GM19438 (cell line): ENCODE results near the gene LMX1A.

Experiments used
- ATAC-seq: cut with Tn5 transposase; IDR thresholded peaks from one replicate; pipeline ENCODE4 v1.9.1; 2021; ENCODE audit warnings: low read depth; ENCODE audit not compliant: unreplicated experiment

The LMX1A gene

DNA sequence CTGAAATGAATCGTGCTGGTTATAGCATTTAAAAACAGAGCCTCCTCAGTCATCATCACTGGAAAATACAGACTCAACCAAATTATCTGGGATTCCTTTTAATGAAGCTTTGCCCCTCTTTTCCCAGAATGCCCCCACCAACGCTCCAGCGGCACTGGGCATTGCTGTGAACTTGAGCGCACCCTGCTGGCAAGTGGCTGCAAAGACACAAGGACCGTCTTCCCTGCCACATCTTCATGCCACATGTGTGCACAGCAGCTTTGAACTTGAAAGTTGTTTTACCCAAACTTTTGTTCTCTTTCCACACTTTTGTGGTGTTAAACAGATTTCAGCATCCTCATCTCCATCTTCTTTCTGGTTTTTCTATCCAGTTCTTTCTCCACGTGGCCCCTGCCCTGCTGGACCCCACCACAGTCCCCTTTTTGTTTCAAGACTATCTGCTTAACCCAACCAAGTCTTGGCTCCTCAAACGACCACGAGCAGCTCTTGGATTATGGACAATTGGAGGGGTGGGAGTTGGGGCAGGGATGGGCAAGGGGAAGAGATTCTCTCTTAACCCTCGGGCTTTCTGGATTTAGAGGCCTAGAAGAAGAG lies 12.8 kb upstream of the LMX1A start:
- ATAC-seq: no peak

- peak; percentile 68 for ATAC-seq
Measured at GRCh38 chr1:165367375-165367993, 11.0 kb upstream of the LMX1A start.

- ATAC-seq: no peak
Measured at GRCh38 chr1:165365341-165365740, 8.8 kb upstream of the LMX1A start.

DNA sequence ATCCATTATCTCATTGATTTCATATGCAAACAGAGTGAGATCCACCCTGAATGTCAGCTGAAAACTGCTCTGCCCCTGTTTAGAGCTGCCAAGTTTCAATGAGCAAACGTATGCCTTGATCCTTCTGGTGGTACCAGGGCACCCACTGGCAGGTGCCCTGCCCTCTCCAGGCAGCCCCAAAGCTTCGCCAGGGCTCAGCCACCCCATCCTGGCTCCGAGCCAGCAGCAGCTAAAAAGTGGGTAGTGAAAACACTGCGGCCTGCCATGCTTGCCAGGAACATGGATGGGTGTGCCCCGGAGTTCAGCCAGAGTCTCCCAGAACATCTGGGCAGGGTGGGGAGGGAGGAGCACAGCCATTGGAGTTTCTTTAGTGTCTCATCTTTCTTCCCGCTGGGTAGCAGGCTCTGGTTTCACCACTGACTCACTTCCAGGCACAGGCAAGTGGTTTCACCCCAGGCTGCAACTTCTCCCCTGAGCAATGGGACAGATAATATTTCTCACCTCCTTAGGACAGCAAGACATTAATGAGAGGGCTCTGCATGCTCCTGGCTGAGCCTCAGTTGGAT lies 8.1 kb upstream of the LMX1A start:
- no peak for ATAC-seq

DNA sequence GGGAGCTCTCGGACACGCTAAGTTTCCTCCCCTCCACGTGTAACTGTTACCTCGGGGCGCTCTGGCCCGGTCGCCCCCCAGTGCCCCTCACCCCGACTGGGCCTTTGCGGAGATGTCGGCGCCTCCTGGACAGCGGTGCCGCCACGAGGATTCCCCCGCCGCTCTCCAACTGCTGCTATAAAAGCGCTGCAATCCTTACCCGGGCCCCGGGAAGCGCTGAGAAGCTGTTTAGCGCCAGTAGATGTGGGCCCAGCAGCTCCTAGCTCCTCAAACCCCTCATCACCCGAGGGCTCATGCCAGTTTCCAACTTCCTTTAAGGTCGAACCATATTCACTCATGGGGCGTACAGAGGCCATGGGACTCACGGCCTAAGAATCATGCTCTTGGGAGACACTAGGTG lies 361 bp upstream of the LMX1A start:
- ATAC-seq: no peak

DNA sequence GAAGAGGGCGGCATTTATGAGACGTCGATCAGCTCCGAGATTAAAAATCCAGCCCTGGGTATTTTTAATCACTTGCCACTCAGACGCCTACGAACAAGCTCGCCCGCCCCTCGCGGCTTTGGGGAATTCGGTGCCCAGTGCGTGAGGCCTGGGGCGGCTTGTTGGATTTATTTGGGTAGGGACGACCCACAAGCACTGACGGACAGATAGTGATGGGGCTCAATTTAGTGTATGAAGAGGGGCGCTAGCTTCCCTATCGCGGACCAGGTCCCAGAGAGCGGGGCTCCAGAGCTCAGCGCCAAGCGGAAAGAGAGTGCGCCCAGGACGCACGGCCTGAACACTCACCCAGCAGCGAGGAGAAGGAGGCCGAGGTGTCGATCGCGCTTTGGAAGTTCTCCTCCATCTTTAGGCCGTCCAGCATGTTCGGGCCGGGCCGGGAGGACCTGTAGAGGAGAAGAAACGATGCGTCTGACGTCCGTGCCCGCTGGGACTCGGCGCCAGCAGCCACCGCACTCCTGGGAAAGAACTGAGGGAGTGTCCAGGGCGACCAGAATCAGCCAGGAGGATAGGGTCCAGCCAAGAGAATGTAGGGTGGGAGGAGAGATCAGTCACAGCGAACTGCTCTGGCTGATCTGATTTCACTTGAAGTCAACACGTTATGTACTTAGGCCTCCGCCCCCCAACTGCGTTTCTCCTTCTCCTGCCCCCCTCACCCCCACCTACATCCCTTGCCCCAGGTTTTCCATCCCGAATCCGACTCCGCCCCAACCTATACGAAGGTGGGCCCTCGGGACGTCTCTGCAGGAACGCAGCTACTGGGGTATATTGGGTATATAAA lies 1.2 kb downstream of the LMX1A start:
- ATAC-seq: no peak

GRCh38 chr1:165354739-165355138 lies 1.8 kb downstream of the LMX1A start:
- no peak for ATAC-seq

DNA sequence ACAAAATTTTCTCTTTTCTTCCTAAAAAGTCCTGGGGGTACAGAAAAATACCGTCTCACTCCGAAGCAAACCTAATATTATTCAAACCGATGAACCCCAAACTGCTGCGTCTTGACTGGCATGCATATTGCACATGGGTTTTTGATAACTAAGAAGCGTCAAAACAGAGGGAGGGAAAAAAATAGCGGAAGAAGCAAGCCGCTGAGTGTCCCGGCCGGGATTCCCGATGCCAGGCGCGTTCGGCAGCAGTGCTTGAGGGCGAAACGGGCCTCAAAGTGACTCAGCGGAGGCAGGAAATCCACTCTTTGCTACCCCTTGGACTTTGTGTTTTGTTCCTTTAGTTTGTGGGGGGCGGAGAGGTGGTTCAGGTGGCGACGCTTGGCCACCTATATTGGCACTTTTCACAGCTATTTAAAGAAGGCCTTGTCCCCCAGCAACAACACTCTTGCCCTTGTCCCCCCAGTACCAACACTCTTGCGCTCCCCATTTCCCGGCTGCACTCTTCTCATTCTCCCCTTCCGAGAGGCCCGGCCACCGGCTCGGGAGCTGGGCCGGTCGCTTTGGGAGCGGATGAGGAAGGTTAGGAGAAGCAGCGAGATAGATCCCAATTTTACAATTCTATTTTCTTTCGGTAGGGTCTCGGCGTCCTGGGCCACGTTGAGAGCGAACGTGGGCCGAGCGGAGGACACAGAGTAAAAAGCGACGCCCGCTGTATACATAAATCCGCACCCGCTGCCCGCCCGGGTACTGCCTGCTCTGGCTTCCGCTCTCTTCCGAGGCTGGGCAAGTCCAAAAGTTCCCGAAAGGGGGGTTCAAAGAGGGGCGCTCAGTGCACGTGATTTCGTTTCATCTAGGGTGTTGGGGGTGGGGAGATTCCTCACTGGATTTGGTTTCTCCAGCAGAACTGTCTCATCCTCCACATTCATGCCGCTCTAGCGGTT lies 2.5 kb downstream of the LMX1A start:
- ATAC-seq: no peak

DNA sequence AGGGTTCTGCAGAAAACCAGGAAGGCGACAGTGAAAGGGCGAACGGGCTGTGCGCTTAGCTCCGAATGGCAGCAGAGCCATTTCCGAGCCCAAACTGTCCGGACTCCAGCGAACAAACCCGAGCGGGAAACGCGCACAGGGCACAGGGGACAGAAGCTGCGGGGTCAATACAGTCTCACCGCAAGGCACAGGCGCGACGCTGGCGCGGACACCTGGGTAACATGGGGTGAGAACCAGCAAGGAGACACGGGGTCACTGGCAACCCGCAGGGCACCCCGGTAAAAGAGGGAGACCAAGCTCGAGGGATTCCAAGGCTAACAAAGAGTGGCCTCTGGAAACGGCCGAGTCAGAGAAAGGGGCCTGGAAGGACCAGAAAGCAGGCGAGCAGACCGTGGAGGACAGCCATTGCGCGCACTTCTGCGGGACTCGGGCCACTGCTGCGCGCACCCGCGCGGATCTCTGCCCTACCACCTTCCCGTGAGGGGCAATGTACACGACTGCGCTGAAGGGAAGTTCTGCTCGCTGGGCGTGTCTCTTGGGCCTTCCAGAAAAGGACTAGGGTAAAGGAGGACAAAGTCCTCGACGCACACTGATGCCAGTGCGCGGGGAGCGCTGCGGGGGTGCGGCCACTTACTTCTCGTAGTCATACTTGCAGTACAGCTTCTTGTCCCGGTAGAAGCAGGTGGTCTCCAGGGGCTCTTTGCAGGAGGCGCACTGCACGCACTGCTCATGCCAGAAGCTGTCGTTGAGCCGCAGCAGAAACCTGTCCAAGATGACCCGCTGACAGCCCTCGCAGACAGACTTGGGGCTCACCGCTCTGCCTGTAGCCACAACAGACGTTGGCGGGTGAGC lies 3.8 kb downstream of the LMX1A start:
- ATAC-seq: no peak

- no peak for ATAC-seq
Measured at GRCh38 chr1:165351863-165352441, 4.6 kb downstream of the LMX1A start.

- no peak for ATAC-seq
Measured at GRCh38 chr1:165350840-165351239, 5.7 kb downstream of the LMX1A start.

- ATAC-seq: no peak
Measured at GRCh38 chr1:165345502-165345901, 11.0 kb downstream of the LMX1A start.

- no peak for ATAC-seq
Measured at GRCh38 chr1:165344736-165345135, 11.8 kb downstream of the LMX1A start.

DNA sequence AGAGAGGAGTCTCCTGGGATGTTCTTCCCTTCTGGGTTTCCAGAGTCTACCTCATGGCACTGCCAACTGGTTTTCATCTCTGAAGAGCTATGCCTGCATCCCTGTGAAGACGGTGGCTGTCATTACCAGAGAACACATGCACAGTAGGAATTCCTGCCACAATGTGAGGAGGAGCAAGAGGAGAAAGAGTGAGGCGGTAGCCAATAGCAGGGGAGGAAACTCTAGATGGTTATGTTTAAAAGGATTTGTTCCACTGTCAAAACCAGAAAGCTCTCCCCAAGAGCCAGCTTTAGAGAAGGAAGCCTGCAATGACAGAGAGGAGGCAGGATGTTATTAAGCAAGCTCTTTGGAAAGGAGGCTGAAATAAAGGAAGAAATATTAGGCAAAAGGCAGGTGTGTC lies 12.3 kb downstream of the LMX1A start:
- no peak for ATAC-seq

DNA sequence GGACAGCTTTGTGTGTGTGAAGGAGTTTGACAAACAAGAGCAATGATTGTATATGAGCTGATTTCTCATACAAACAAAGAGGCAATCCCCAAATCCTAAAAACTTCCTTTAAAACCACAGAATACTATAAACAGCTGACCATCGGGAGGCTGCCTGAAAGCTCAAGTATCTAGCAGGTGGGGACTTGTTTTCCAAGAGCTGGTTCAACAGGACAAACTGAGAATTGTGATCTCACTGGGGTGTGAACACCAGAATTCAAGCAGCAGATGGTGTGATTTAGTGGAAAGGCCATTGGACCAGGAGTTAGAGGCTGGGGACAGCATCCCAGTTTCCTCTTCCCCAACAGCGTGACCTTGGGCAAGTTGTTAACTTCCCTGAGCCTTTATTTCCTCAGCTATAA lies 13.9 kb downstream of the LMX1A start:
- no peak for ATAC-seq

DNA sequence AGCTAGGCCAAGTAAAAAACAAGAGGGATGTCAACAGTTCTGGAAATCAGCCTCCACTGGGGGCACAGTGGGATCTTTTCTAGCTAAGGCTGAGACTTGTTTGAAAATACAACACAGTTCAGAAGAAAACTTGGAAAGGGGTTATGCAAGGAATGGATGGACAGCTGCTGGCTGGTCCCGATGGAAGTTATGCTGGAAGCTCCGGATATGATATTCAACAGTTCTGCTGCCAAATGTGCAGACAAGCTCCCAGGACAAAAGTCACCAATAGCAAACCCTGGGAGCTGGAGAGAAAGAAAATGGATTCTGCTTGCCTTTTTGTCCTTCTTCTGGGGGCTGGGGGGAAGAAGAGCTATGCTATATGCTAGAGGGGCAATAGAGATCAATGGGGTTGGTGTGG lies 14.3 kb downstream of the LMX1A start:
- no peak for ATAC-seq

- ATAC-seq: no peak
Measured at GRCh38 chr1:165339164-165339563, 17.4 kb downstream of the LMX1A start.

DNA sequence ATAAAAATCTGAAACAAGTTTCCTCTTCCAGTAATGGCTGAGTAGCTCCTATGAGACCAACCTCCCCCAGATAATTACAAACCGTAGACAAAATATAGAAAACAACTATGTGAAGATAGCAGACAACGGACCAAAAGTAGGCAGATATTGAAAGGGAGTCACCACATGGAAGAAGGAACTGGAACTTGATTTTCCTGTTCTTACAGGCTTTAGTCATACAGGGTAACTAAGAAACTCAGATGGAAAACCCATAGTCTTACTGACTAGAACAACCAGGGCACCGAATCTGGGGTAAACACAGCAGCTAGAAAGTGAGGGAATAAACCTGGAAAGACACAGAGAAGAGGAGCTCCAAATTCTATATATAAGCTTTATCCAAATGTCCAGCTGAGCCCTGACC lies 26.0 kb downstream of the LMX1A start:
- ATAC-seq: no peak

DNA sequence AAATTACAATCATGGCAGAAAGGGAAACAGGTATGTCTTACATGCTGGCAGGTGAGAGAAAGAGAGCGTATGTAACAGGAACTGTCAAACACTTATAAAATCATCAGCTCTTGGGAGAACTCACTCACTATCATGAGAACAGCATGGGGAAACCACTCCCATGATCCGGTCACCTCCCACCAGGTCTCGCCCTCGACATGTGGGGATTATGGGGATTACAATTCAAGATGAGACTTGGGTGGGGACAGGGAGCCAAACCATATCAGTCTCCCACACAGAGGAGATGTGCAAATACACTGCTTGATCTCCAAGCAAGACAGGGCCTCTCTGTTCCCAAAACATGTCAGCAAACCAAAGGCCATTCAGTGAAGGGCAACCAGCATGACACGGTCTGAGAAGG lies 27.4 kb downstream of the LMX1A start:
- ATAC-seq: no peak
